GM18520 (cell line): ENCODE results near the gene MGAT5B.
"Not testable (repeated sequence)": the region's sequence is repeated elsewhere in the genome, so short reads cannot be mapped to it uniquely, and the experiment has no call there.

Experiments
- ATAC-seq: cut with Tn5 transposase; IDR thresholded peaks from one replicate; pipeline ENCODE4 v1.9.1; 2021; ENCODE audit not compliant: unreplicated experiment

MGAT5B gene

DNA sequence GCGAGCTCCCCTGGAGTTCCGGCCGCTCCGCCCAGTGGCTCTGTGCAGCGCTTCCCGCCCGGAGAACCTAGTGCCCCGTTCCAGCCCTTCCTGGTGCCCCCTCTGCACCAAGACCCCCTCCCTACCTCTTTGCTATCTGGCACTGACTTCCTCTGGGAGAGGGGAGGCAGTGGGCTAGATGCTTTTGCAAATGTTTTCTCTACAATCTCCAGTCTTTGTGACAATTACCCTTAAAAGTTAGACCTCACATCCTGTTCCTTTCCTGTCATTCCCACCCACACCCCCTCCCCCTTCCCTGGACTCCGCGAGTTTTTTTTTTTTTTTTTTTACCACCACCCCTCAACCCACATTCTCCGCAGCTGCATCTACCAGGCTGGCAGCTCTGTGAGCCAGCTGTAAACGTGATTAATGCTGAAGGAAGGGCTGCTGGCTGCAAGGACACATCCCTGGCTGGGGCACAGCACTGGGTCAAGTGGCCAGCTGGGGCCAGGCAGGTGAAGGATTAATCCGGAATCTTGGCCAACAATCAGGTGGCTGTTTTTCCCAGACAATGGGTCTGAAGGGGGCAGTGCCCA, 101.5 kb downstream of the MGAT5B start:
- ATAC-seq, result no peak

DNA sequence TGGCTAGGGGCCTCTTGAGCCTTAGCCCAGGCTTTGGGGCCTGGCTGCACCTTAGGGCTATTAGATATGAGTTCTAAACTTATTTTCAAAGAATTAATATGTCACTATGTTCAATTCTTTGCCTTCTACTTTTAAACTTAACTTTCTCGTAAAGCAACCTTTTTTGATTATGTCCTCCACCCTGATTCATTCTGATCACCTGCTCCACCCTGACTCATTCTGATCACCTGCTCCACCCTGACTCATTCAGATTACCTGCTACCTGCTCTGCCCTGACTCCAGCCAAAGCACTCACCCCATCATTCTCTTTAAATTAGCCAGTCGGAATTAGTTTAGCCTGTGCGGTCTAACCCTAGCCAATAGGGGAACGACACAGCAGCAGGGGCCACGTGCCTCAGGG, 102.0 kb downstream of the MGAT5B start:
- ATAC-seq, result not testable (repeated sequence)

DNA sequence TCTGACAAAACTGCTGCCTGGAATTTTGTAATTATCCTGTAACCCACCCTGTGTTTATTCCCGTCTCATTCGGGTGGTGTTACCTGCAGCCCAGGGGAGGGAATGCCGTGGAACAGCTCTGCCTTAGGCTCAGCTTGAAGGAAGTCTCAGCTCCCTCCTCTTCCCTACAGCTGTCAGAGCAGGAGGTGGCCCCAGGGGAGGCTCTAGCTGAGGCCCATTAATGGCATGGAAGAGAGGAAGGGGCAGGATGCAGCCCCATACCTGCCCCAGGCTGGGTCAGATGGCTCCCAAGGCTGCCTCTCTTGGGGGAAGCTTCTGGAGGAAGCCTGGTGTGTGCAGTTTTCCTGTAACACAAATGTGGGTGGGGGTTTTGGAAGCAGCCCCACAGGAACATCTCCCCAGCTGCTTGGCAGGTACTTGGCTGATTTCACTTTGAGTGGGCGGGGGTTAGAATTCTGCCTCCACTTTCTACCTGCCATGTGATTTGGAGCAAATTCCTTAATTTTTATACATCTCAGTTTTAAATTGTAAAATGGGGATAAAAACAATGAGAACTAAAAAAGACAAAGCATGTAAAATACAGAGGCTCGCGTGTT, 103.9 kb downstream of the MGAT5B start:
- no peak for ATAC-seq

- no peak for ATAC-seq
These were observed 104.8 kb downstream of the MGAT5B start for GRCh38 chr17:76973040-76973439.

DNA sequence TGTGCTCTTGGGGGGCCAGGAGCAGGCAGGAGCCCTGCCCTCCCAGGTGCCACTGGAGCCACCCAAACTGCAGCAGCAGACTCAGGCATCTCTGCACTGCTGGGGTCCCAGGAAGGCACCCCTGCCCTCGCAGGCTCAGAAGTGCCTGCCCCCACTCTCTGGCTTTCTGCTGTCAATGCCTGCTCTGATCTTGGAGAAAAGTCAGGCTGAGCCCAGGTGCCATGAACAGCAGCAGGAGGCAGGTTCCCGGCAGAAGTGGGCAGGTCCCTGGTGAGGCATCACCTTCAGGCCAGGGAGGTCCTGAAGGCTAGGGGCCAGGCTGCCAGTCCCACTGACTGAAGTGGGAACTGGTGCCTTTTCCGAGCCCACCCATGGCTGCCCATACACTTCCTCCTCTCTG, 106.5 kb downstream of the MGAT5B start:
- no peak for ATAC-seq

GRCh38 chr17:76978050-76978449, 109.8 kb downstream of the MGAT5B start:
- ATAC-seq, result not testable (repeated sequence)

DNA sequence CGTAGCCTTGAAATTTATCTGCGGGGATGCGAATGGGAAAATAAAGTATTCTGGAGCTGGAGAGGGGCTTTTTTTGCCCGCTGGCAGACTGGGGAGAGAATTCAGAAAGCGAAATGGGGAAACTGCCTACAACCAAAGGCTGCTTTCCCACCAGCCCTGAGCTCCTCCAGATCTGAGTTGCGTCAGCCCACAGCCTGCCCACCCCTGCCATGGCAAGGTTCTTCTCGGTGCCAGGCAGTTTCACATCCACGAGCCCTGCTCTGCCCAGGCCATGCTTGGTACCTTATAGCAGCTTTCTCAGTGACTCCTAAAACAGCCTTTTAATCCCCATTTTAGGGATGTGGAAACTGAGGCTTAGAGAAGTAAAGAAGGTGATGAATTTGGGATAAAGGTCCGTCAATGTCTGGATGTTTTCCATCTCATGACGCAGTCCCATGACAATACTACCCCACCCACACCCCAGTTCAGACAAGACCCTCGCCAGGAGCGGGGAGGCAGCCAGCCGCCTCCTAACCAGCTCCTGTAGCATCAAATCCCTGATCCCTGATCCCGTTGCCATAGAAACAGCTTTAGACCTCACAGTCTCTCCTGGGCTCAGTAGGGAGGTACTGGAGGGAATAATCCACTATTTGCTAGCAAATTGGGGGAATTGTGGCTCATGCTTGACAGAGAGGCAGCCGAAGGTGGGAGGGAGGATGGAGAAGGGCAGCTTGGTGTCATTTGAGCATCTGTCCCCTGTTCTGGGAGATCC, 113.5 kb downstream of the MGAT5B start:
- no peak for ATAC-seq

GRCh38 chr17:76982408-76983074, 114.3 kb downstream of the MGAT5B start:
- no peak for ATAC-seq

GRCh38 chr17:76983075-76983775, 115.0 kb downstream of the MGAT5B start:
- ATAC-seq, result no peak

DNA sequence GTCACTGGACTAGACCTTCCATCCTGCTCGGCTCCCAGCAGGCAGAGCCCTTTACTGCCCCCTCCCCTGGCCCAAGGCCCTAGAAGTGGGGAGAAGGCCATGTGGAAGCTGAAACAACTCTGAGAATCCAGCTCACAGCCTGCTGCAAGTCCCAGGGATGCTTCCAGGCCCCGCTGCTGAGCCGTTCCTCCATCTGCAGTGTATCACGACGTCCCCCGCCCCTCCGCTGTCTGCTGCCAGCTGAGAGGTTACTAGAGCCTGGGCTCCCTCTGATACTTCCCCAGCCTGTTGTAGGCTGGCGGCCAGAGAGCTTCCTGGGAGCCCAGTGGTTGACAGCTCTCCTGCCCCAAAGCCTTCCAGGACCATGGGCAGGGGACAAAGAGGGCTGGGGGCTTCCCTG, 118.2 kb downstream of the MGAT5B start:
- no peak for ATAC-seq

DNA sequence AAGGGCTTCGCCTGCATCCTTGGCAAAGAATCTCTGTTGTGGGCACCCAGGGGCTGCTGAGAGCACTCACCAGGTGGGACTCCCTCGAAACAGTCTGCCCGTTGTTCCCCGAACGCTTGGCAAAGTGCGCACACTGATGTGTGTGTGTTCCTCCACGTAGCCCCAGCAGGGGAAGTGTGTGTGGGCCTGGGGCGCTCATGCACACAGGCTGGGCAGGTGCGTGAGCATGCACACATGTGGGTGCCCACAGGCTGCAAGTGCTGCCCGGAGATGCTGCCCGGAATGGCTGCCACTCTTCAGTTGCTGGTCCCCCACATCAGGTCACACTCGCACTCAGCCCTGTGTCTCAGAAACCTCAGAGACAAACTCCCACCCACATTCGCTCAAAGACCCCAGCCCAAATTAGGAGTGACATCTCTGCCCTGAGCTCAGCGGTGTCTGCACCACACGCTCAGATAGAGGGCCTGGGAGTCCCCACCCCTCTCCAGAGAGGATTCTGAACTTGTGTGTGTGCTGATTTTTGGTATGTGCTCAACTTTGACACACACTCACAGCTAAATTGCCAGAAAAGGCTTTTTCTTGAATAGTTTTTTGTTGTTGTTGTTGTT, 119.4 kb downstream of the MGAT5B start:
- ATAC-seq, result no peak

DNA sequence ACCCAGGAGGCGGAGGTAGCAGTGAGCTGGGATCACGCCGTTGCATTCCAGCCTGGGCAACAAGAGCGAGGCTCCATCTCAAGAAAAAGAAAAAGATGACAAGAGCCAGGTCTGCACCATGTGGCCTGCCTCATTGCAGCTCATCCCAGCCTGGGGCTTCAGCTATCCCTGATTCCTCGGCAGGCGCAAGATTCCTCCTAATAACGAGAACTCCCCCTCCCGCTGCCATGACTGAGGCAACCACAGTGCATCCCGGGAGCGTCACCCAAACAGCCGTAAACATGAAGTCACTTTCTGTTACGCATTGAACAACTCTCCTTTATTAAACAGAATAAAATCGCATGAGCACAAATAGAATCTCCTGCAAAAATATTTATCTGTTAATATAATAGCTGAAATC, 120.6 kb downstream of the MGAT5B start:
- no peak for ATAC-seq

- no peak for ATAC-seq
These were observed 121.3 kb downstream of the MGAT5B start for GRCh38 chr17:76989519-76989918.

DNA sequence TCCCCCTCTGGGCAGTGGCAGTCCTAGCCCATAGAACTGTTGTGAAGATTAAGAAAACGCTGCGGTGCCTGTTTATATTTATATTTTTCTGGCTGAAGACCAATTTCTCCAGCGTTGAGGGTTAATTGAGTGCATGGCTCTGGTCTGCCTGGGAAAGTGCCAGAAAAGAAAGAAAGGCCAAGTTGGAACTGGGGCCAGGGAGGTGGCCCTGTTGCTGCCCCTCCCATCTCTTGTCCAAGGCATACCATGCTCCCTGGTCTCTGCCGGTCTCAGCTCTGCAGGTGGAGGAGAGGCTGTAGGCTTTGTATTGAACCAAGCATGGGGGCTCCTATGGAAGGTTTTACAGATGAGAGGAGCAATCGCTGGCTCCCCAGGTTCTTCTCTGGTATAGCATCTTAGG, 124.7 kb downstream of the MGAT5B start:
- ATAC-seq, result no peak

GRCh38 chr17:76993651-76994050, 125.4 kb downstream of the MGAT5B start:
- no peak for ATAC-seq

- ATAC-seq, result no peak
These were observed 126.0 kb downstream of the MGAT5B start for GRCh38 chr17:76994237-76994637.

DNA sequence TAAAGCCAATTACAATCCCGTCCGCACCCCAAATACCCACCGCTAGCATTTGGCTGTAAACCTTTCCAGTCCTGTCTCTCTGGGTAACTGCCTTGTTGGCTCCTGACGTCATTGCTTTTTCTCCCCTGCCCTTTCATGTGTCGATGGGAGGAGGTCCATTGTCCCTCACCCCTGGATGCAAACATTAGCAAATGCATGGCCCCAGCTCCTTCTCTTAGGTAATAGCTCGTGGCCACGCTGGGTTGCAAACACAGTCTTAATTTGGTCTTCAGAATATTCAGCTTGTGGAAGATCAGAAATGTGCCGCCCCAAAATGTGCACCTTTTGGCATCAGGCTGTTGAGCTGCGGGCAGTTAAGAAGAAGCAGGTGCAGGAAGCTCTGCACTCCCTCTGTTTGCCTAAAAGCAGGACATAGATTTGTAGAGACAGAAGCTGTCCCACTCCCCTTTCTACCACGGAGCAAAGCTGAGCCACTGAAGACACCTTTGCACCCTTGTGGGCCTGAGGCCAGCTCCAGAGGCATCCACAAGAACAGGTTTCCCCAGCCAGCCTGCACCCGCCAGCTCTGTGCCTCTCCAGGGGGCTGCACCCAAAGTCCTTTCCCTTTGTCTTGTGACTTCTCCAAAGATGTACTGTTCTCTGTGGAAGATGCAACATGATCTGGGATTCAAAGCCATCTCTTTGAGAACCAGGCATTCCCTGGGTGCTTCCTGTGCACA, 127.3 kb downstream of the MGAT5B start:
- ATAC-seq, result no peak

DNA sequence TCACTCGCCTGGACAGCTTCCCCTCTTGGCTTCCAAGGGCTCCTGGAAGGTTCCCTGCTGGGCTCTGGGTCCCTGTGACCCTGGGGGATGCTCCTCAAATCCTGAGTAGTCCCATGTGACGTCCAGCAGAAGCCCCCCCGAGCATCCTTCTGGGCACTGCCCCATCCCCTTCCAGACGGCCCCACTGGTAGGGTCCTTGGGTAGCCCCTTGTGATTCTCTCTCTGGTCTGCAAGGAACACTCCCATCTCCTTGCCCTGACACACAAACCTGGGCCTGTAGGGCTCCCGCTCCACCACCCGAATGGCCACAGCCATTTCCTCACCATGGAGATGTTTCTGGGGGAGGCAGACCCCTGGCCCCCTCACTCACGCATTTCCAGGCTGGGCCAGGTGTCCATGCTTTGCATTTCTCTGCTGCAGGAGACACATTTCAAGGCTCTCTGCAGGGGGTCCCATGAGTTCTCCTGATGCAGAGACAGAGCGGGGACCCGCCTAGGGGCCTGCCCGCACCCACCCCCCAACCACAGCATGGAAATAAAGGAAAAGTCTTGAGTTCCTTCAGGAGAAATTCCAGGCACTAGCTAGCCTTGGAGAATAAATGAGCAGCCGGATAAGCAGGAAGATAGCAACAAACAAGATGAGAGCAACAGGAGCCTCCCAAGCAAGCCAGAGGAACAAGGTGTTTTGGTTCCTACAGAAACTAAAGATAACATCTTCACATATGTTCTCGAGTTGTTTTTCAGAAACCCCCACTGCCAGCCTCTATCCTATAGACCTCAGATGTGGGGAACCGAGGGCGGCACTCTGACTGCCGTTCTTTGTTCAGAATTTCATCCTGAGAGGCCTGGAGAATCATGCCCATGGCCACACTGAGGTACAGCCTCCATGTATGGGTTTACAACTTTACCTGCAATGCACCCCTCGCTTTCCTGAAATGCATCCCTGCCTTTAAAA, 128.8 kb downstream of the MGAT5B start:
- ATAC-seq, result no peak

DNA sequence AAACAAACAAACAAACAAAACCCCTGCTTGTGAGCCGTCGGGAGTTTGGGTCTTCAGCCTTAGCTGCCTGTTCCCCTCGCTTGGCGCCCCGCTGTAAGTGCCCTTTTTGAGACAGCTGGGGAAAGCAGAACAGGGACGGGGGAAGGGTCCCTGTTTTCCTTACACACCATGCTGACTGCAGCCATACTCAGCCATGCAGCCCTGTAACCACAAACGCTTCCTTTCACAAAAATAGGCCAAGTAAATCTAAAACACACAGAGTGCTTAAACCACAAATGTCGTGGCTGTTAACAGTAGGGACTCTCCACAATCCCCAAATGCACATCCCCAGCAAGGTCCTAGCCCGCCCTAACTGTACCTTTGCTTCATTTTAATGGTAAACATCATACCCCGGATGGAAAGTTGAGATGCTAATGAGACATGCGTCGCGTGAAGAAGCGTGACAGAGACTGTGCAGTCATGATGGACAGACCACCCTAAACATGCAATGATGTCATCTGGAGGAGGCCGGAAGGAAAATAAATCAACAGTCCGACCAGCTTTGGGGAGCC, 129.9 kb downstream of the MGAT5B start:
- ATAC-seq, result no peak
